GF-D8 (cell line): ENCODE measurements around the gene NHLH1.
A peak's percentile ranks its signal among the peaks of the same experiment; 100 is the strongest.

Experiments used
- DNase-seq: peaks from one replicate; lab custom pipeline; 2025; lab: John Stamatoyannopoulos, UW

Gene NHLH1

DNA sequence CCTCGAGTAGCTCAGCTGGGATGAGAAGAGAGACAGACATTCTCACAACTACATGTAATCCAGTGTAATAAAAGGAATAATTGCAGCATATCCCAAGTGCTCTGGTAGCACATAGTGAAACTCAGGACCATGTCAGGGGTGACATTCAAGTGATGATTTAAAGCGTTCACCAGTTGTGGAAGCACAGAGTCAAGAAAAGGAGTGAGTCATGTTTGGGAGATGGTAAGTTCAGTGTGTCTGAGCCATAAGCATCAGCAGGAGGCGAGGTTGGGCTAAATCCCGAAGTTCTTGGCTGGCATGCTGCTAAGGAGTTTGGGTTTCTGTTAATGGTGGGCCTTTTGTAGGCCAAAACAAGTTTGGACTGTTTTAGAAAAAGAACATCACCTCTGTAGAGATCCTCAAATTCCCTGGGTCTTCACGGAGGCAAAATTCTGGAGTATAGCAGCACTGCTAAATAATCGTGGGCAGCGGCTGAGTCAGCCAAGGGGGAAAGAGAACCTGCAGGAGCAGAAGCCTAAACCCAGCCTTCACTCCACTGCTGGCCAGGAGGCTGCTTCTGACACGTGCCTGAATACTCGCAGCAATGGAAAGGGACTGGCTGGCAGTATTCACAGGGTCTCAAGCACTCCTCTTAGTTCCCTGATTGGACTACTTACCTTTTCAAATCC lies 7.2 kb upstream of the NHLH1 start:
- no peak for DNase-seq

DNA sequence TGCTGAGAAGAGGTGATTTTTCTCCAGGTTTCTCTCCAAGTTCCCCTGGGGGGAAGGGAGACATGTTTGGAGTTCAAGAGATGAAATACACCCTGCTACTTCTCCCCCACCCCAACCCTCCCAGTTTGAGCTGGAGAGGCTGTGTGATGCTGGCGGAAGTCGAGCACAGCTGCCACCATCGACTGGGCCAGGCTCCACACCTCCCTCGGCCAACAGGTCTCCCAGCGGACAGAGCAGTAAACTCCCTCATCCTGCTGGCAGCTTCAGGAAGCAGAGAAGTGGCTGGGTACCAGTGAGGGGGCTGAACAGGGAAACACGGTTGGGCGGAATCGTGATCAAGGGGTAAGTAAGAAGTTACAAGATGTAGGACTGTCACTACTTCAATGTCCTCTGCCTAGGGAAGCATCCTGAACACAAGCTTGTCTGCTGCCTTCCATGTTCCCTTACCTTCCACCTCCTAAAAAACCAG lies 6.6 kb upstream of the NHLH1 start:
- DNase-seq = no peak

DNA sequence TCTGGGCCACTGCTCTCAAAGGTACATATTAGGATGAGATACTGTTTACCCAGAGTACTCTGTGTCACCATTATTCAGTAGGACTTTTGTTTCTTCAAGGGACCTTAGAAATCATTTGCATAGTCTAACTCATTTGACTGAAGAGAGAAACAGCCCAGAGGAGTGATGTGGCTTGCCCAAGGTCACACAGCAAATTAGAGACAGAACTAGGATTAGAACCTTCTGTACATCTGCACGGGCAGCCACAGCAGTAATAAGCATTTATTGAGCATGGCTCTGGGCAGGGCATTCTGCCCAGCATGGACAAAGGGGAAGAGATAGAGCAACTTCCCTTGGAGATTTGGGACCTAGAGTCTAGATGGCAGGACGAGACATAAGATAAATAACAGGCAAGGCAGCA lies 5.7 kb upstream of the NHLH1 start:
- no peak for DNase-seq

GRCh38 chr1:160361814-160362167 lies 5.1 kb upstream of the NHLH1 start:
- DNase-seq = no peak

- DNase-seq = no peak
Observed at GRCh38 chr1:160362168-160362957, 4.5 kb upstream of the NHLH1 start.

- DNase-seq = no peak
Observed at GRCh38 chr1:160363010-160363409, 3.9 kb upstream of the NHLH1 start.

- no peak for DNase-seq
Observed at GRCh38 chr1:160363951-160364735, 2.7 kb upstream of the NHLH1 start.

- no peak for DNase-seq
Observed at GRCh38 chr1:160365325-160365724, 1.5 kb upstream of the NHLH1 start.

DNA sequence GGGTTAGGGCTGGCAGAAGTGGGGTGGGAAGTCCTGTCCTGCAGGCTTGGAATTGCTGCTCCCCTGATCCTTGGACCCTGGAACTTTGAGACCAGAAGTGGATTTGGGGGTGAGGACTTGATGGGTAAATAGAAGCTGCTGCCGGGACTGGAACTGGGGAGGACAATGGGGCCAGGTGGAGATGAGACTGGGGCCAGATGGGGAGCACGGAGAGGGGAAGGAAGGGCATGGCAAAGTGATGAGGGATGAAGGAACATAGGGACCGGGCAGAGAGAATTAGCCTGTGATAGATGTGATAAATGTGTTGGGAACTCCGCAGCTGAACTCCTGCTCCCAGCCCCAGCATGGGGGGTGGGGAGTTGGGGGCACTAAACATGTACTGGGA lies 637 bp downstream of the NHLH1 start:
- DNase-seq = no peak

DNA sequence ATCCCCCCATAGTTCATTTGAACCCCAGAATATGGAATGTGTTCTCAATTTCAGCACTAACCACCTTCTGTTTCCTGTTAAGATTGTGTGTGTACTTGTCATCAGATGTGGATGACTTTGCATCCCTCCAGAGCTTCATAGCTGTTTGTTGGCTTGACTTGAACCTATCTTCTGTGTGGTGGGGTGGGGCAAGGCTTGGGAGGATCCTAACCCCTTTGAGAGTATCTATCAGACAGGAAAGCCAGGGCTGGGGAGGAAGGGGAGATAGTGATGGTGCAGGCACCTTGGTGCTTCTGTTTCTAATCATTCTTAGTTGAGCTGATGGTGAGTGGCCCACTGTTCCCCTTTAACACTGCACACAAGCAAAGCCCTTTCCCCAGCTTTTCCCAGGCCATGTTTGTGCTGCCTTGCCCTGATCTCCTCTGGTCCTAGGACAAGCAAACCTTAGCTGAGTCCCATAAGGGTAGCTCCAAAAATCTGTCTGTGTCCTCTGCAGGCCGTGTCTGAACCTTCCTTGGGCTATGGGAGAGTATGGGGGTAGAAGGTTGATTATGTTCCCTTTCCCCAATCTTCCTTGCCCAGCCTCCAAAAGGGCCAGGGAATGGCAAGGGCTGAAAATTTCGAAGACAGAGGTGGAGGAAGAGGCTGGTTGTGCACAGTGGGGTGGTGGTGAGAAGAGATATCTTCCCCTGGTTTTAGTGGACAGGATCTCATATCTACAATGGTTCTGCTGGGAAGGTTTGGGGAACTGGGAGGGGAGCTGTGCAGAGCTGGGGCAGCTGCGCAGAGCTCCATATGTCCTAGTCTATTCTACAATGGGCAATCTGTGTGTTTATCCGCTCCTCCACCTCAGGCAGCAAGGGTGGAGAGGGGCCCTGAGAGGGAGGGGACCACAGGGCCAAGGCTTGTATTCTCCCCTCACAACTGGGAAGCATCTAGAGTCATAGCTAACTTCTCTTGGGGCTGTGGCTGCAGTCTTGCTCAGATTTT lies 1.4 kb downstream of the NHLH1 start:
- DNase-seq = no peak

DNA sequence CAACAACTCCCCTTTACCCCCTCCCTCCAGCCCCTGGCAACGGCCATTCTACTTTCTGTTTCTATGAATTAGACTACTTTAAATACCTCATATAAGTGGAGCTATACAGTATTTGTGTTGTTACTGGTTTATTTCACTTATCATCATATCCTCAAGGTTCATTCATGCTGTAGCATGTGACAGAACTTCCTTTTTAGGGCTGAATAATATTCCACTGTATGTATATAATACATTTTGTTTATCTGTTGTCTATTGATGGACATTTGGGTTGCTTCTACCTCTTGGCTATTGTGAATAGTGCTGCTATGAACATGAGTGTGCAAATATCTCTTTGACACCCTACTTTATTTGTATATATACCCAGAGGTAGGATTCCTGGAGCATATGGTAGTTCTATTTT lies 2.2 kb downstream of the NHLH1 start:
- no peak for DNase-seq

DNA sequence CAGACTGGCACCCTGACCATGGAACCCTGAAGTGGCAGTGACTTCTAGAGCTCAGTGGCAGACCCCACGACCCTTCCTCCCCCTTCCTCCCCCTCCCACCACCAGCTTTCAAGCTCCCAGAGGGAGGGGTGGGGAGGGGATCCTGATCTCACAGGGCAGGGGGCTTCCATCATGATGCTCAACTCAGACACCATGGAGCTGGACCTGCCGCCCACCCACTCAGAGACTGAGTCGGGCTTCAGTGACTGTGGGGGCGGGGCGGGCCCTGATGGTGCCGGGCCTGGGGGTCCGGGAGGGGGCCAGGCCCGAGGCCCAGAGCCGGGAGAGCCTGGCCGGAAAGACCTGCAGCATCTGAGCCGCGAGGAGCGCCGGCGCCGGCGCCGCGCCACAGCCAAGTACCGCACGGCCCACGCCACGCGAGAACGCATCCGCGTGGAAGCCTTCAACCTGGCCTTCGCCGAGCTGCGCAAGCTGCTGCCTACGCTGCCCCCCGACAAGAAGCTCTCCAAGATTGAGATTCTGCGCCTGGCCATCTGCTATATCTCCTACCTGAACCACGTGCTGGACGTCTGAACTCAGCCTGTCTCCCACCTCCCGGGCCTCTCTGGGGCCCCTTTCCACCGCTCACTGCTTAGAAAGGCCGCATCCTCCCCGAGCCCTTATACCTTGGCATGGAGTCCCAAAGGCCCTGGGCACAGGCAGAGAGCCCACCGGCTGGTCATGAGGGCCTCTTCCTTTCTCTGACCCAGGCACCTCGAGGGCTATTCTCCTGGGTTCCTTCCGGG lies 3.9 kb downstream of the NHLH1 start:
- no peak for DNase-seq

DNA sequence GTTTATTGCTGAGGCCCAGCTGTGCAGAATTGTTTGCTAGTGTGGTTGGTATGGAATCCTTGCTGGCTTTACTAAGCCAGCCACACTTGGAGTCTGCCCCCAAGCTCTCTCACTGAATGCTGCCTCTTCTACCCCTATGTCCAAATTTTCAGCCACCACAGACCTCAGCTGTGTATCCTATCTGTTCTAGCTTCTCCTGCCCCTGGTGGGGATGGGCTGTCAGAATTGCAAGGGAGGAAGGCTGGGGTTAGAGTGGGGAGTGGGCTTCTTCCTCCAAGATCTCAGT lies 4.4 kb downstream of the NHLH1 start:
- DNase-seq = no peak

- no peak for DNase-seq
Observed at GRCh38 chr1:160371756-160372155, 4.9 kb downstream of the NHLH1 start.

DNA sequence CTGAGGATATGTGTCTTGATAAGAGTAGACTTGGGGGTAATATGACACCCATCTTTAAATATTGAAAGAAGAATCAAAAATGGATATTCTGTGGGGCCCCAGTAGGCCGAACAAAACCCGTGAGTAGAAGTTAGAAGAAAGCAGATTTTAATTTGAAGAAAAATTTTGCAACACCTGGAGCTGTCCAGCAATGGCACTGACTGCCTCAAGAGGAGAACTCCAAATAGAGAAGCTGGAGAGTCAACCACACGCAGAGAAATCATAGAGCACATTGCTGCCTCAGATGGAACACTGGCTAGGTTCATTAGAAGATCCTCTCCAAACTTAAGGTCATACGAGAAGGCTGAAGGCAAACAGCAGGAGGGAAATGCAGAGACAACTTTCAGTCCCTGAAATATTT lies 6.8 kb downstream of the NHLH1 start:
- DNase-seq = no peak

GRCh38 chr1:160374306-160375110 lies 7.6 kb downstream of the NHLH1 start:
- DNase-seq = no peak

DNA sequence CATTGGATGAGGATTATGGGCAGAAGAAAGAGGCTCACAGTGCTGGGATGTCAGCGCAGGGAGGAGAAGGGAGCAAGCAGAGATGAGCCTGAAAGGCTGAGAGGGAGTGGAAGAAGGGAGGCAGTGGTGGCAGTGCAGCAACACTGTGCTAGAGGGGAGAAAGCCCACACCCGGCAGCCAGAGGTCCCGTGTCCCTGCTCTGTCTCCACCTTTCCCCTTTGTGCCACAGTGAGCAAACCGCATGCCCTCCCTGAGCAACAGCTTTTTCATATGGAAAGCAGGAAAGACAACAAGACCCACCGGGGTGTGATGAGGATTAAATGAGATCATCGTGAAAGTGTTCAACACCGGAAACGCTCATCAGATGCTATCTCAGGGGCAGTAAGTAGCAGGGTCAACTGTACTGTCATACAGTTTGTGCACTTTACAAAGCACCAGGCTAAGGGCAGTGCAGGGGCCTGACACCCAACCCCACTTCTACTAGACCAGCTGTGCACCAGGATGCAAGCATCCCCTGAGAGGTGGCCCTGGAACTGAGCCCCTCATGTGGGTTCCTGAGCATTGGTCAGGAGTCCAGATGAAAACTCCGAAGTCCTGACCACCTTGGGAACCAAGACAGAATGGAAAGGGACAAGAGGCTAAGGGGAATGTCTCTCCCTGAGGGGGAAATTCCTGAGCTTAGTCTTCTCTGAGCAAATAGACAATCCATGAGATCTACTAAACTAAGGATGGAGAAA lies 9.1 kb downstream of the NHLH1 start:
- no peak for DNase-seq

DNA sequence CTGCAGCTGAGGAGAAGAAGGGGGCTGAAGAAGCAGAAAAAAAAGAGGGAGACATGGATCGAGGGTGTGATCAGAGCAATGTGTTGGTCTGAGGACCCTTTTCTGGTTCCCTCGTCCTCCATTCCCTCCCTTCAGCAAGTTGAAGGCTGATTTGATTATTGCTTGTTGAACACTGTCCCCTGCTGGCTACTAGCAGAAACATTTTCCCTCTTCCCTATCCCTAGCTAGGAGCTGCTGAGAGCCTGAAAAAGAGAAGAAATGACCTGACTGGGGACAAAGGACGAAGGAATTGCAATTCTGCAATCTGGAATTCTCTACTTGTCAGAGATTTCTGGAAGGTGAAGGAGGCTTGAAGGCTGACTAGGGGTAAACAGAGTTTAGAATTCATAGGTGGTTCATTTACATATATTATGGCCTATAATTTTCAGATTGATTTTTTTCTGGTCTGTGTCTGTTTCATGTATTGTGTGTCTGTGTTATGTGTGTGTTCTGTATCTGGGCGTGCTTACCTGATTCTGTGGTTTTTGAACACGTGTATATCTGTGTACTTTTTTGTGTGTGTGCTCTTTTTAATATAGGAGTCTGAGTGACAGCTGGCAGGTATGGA lies 9.8 kb downstream of the NHLH1 start:
- DNase-seq = peak; percentile 29

DNA sequence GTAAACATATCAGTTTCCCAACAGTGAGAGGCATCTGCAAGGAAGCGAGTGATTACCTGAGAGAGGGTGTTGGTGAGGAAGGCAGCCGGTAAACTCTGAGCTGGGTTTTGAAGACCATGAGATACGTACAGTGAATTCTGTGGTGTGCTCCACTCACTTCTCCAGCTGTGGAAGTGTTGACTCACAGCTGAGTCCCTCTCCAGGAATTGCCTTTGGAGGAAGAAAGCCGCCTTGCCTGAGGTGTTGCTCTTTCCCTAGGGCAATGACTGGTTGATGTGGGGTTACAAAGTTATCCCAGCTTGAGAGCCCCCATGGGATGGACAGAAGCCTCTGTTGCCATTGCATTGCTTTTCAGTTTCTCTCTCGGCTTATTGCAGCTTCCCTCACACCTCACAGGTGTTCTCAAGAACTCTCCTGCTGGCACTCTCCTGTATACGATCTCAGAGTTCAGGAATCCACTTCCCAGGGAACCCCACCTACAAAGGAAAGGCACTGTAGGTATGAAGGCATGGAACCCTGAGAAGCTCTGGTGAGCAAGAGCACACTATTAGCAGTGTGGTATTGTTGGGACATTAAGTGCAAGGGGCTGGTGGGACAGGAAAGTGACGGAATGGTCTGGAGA lies 10.8 kb downstream of the NHLH1 start:
- DNase-seq = no peak
